Tibial nerve (tissue), 4 donors: ENCODE results near the gene MRPL19.

Source experiments
- EP300 ChIP-seq, 2 donors: sonication (generic); formaldehyde crosslinking; IDR thresholded peaks; one replicate each; pipeline ENCODE4 v1.6.1; 2017; ENCODE audit warnings: antibody characterized with exemption in 2 of 2, mild to moderate bottlenecking in 1 of 2
- POLR2A ChIP-seq, 2 donors: fragments of 450-650 bp; IDR thresholded peaks; one replicate each; pipeline ENCODE4 v1.6.1; 2017; ENCODE audit warnings: antibody characterized with exemption in 2 of 2, mild to moderate bottlenecking in 2 of 2, moderate library complexity in 2 of 2
- TF ChIP-seq, protein P1 (sequence below), 5 experiments: fragments of 200-600 bp in 3 of 5; fragments of 450-650 bp in 2 of 5; sonication (generic) in 3 of 5; IDR thresholded peaks; one replicate each; pipeline ENCODE4 v1.5.1; 2016 to 2019; ENCODE audit warnings: antibody characterized with exemption in 5 of 5, mild to moderate bottlenecking in 3 of 5, moderate library complexity in 2 of 5

- TF ChIP-seq, protein P1, sequence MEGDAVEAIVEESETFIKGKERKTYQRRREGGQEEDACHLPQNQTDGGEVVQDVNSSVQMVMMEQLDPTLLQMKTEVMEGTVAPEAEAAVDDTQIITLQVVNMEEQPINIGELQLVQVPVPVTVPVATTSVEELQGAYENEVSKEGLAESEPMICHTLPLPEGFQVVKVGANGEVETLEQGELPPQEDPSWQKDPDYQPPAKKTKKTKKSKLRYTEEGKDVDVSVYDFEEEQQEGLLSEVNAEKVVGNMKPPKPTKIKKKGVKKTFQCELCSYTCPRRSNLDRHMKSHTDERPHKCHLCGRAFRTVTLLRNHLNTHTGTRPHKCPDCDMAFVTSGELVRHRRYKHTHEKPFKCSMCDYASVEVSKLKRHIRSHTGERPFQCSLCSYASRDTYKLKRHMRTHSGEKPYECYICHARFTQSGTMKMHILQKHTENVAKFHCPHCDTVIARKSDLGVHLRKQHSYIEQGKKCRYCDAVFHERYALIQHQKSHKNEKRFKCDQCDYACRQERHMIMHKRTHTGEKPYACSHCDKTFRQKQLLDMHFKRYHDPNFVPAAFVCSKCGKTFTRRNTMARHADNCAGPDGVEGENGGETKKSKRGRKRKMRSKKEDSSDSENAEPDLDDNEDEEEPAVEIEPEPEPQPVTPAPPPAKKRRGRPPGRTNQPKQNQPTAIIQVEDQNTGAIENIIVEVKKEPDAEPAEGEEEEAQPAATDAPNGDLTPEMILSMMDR (IDR thresholded peaks at IDR 0.05), result no peak
- TF ChIP-seq POLR2A (IDR thresholded peaks at IDR 0.05) (no peak), EP300 (IDR thresholded peaks at IDR 0.05) (no peak)
Observed at GRCh38 chr2:75679556-75679955, 33.0 kb downstream of the MRPL19 start.
